Spleen (tissue), 7 donors: Measurements from ENCODE around the gene TENM4.

ENCODE experiments used
- POLR2AphosphoS5 ChIP-seq, 3 donors: sonication (generic); formaldehyde crosslinking; IDR thresholded peaks; one replicate each; pipeline ENCODE4 v1.5.1; 2017; ENCODE audit warnings: antibody characterized with exemption in 3 of 3
- TF ChIP-seq, protein P1 (sequence below), 11 experiments: fragments of 200-600 bp in 7 of 11; fragments of 450-650 bp in 4 of 11; sonication (generic) in 4 of 11; IDR thresholded peaks in 8 of 11; conservative IDR thresholded peaks in 3 of 11; 1 replicate in 7 of 11; 2 replicates in 4 of 11; pipeline versions ENCODE4 v1.4.0 to v1.8.0; 2016 to 2021; ENCODE audit warnings: antibody characterized with exemption in 11 of 11, inconsistent platforms in 4 of 11, mild to moderate bottlenecking in 1 of 11
- donor health status: DM: no; HTN: no; CAD: no; lungs with moderate emphysema.
- donor health status: DM: no; HTN: no; CAD: no.
- donor health status: DM: no; HTN: no; CAD: no.

DNA sequence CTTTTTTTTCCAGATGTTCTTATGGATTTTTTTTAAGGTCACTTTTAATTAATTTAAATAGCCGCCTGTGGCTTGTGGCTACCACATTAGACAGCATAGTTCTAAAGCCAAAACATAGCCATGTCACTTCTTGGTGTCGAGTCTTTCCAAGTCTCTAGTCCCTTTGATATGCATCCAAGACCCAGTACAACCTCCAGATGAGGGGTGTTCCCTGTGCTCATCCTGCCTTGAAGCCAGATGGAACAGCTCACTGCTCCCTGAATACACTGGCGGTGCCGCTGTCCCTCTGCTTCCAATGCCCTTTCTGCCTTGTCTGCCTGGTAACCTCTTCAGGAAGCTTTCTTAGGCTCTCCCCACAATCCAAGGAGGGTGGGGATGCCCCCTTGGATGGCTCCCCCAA is 338.0 kb downstream of the TENM4 start:
- TF ChIP-seq, protein P1, sequence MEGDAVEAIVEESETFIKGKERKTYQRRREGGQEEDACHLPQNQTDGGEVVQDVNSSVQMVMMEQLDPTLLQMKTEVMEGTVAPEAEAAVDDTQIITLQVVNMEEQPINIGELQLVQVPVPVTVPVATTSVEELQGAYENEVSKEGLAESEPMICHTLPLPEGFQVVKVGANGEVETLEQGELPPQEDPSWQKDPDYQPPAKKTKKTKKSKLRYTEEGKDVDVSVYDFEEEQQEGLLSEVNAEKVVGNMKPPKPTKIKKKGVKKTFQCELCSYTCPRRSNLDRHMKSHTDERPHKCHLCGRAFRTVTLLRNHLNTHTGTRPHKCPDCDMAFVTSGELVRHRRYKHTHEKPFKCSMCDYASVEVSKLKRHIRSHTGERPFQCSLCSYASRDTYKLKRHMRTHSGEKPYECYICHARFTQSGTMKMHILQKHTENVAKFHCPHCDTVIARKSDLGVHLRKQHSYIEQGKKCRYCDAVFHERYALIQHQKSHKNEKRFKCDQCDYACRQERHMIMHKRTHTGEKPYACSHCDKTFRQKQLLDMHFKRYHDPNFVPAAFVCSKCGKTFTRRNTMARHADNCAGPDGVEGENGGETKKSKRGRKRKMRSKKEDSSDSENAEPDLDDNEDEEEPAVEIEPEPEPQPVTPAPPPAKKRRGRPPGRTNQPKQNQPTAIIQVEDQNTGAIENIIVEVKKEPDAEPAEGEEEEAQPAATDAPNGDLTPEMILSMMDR (IDR thresholded peaks at IDR 0.05 in 8 of 11, conservative IDR thresholded peaks at IDR 0.05 in 3 of 11), result no peak
- no peak for TF ChIP-seq POLR2AphosphoS5 (IDR thresholded peaks at IDR 0.05)
